NCI-H2107 treated with DMSO at 0.1 percent for 48 hours (cell line): ENCODE results near the gene THSD4.

ENCODE experiments used
- DNase-seq: peaks from one replicate; lab custom pipeline; 2025; ENCODE audit not compliant: unreplicated experiment; lab: John Stamatoyannopoulos, UW

THSD4 gene

GRCh38 chr15:71338827-71339542, 223.7 kb downstream of the THSD4 start:
- DNase-seq = no peak

- no peak for DNase-seq
Measured at GRCh38 chr15:71341811-71342550, 226.7 kb downstream of the THSD4 start.

- no peak for DNase-seq
Measured at GRCh38 chr15:71342658-71343057, 227.4 kb downstream of the THSD4 start.

- no peak for DNase-seq
Measured at GRCh38 chr15:71344316-71344715, 229.0 kb downstream of the THSD4 start.

- DNase-seq = no peak
Measured at GRCh38 chr15:71345186-71345585, 229.9 kb downstream of the THSD4 start.

GRCh38 chr15:71346464-71346863, 231.2 kb downstream of the THSD4 start:
- DNase-seq = no peak

GRCh38 chr15:71348597-71348996, 233.3 kb downstream of the THSD4 start:
- DNase-seq = no peak

- no peak for DNase-seq
Measured at GRCh38 chr15:71349336-71349735, 234.1 kb downstream of the THSD4 start.

- DNase-seq = no peak
Measured at GRCh38 chr15:71349736-71350526, 234.7 kb downstream of the THSD4 start.

GRCh38 chr15:71350622-71351378, 235.5 kb downstream of the THSD4 start:
- DNase-seq = no peak

GRCh38 chr15:71352125-71352524, 236.9 kb downstream of the THSD4 start:
- DNase-seq = no peak

- no peak for DNase-seq
Measured at GRCh38 chr15:71352765-71353164, 237.5 kb downstream of the THSD4 start.

GRCh38 chr15:71353171-71353570, 237.9 kb downstream of the THSD4 start:
- DNase-seq = no peak

- no peak for DNase-seq
Measured at GRCh38 chr15:71355268-71355667, 240.0 kb downstream of the THSD4 start.

- no peak for DNase-seq
Measured at GRCh38 chr15:71357321-71357732, 242.1 kb downstream of the THSD4 start.

- no peak for DNase-seq
Measured at GRCh38 chr15:71357967-71358366, 242.7 kb downstream of the THSD4 start.

- DNase-seq = no peak
Measured at GRCh38 chr15:71359246-71359645, 244.0 kb downstream of the THSD4 start.

GRCh38 chr15:71362556-71362955, 247.3 kb downstream of the THSD4 start:
- DNase-seq = no peak

- no peak for DNase-seq
Measured at GRCh38 chr15:71362987-71363968, 248.0 kb downstream of the THSD4 start.

- DNase-seq = no peak
Measured at GRCh38 chr15:71364117-71364584, 248.9 kb downstream of the THSD4 start.
